ENCODE results near the gene ILK. TPM values are rescaled to one million over a fixed set of nuclear protein-coding genes. Genes with fewer than 3 reads are reported as not detected.

The ILK gene
- total RNA-seq, 1 experiment from 2014 or later = 92.3 TPM

- Mint-ChIP-seq H3K4me3 (ENCODE audit: unreplicated experiment) (no peak overlapping the region), H3K9me3 (ENCODE audit: unreplicated experiment) (no peaks in the 10 kb centered on the region), H3K27me3 (ENCODE audit: insufficient read depth, unreplicated experiment) (no peaks in the 10 kb centered on the region), H3K36me3 (ENCODE audit: insufficient read depth, unreplicated experiment) (no peaks in the 10 kb centered on the region), H3K4me1 (ENCODE audit: insufficient read depth, unreplicated experiment) (no peaks in the 10 kb centered on the region), H3K27ac (ENCODE audit: low read depth, unreplicated experiment) (no peak overlapping the region)
- ChIA-PET CTCF (no interaction called here), POLR2A (interaction anchor here (0.6 kb wide), 1 partner anchor 22 kb away, joined by 3 read pairs; no protein-coding TSS in a partner anchor)
- BruUV-seq (replicated peaks) = no TSS peak
- TF ChIP-seq CTCF (IDR thresholded peaks at IDR 0.05; ENCODE audit: unreplicated experiment) = no peak
- DNase-seq (ENCODE audit: unreplicated experiment) = no peak
- intact Hi-C loops (cut with micrococcal nuclease) = no loop called here
Measured at GRCh38 chr11:6640985-6641701, 37.6 kb downstream of the ILK start.

- ChIA-PET CTCF (interaction anchor here (0.9 kb wide), 1 partner anchor 112 kb away, joined by 3 read pairs; no protein-coding TSS in a partner anchor), POLR2A (no interaction called here)
- DNase-seq (ENCODE audit: unreplicated experiment) = no peak
- Mint-ChIP-seq H3K27ac (ENCODE audit: low read depth, unreplicated experiment) (no peak overlapping the region), H3K9me3 (ENCODE audit: unreplicated experiment) (no peaks in the 10 kb centered on the region), H3K27me3 (ENCODE audit: insufficient read depth, unreplicated experiment) (no peaks in the 10 kb centered on the region), H3K4me3 (ENCODE audit: unreplicated experiment) (no peak overlapping the region), H3K36me3 (ENCODE audit: insufficient read depth, unreplicated experiment) (no peaks in the 10 kb centered on the region), H3K4me1 (ENCODE audit: insufficient read depth, unreplicated experiment) (no peaks in the 10 kb centered on the region)
- no TSS peak for BruUV-seq (replicated peaks)
- intact Hi-C loops (cut with micrococcal nuclease) = no loop called here
- TF ChIP-seq CTCF (IDR thresholded peaks at IDR 0.05; ENCODE audit: unreplicated experiment) = no peak
Measured at GRCh38 chr11:6642957-6643356, 39.4 kb downstream of the ILK start.

- H3K36me3 Mint-ChIP-seq (ENCODE audit: insufficient read depth, unreplicated experiment) = no peaks in the 10 kb centered on the region
- CTCF ChIA-PET = no interaction called here
- no peak overlapping the region for H3K27ac Mint-ChIP-seq (ENCODE audit: low read depth, unreplicated experiment)
- no peaks in the 10 kb centered on the region for H3K27me3 Mint-ChIP-seq (ENCODE audit: insufficient read depth, unreplicated experiment)
- no peaks in the 10 kb centered on the region for H3K9me3 Mint-ChIP-seq (ENCODE audit: unreplicated experiment)
- POLR2A ChIA-PET = no interaction called here
- no peak for DNase-seq (ENCODE audit: unreplicated experiment)
- no peaks in the 10 kb centered on the region for H3K4me1 Mint-ChIP-seq (ENCODE audit: insufficient read depth, unreplicated experiment)
- intact Hi-C loops (cut with micrococcal nuclease) = no loop called here
- no peak overlapping the region for H3K4me3 Mint-ChIP-seq (ENCODE audit: unreplicated experiment)
- no TSS peak for BruUV-seq (replicated peaks)
- TF ChIP-seq CTCF (IDR thresholded peaks at IDR 0.05; ENCODE audit: unreplicated experiment) = no peak
Measured at GRCh38 chr11:6646071-6646470, 42.5 kb downstream of the ILK start.

- Mint-ChIP-seq H3K36me3 (ENCODE audit: insufficient read depth, unreplicated experiment) (no peaks in the 10 kb centered on the region), H3K27ac (ENCODE audit: low read depth, unreplicated experiment) (no peak overlapping the region), H3K4me3 (ENCODE audit: unreplicated experiment) (no peak overlapping the region), H3K9me3 (ENCODE audit: unreplicated experiment) (no peaks in the 10 kb centered on the region), H3K27me3 (ENCODE audit: insufficient read depth, unreplicated experiment) (no peaks in the 10 kb centered on the region), H3K4me1 (ENCODE audit: insufficient read depth, unreplicated experiment) (no peaks in the 10 kb centered on the region)
- intact Hi-C loops (cut with micrococcal nuclease) = no loop called here
- no peak for DNase-seq (ENCODE audit: unreplicated experiment)
- ChIA-PET CTCF (interaction anchor here (0.5 to 0.6 kb wide), 2 partner anchors 11 to 26 kb away, joined by 3 read pairs; no protein-coding TSS in a partner anchor), POLR2A (no interaction called here)
- TF ChIP-seq CTCF (IDR thresholded peaks at IDR 0.05; ENCODE audit: unreplicated experiment) = no peak
- BruUV-seq (replicated peaks) = no TSS peak
Measured at GRCh38 chr11:6646576-6646917, 43.0 kb downstream of the ILK start.
